Loucy (cell line): ENCODE results near the gene POLR1D.

Experiments
- CTCF ChIP-seq: fragments of 200-600 bp; sonication (generic); conservative IDR thresholded peaks from 2 replicates; pipeline ENCODE4 v1.5.1; 2014; ENCODE audit warnings: mild to moderate bottlenecking, antibody characterized with exemption, low read length
- EZH2phosphoT487 ChIP-seq: fragments of 200-600 bp; IDR thresholded peaks from 2 replicates; pipeline ENCODE4 v1.6.1; 2018; ENCODE audit warnings: antibody characterized with exemption, mild to moderate bottlenecking, moderate library complexity, borderline replicate concordance

DNA sequence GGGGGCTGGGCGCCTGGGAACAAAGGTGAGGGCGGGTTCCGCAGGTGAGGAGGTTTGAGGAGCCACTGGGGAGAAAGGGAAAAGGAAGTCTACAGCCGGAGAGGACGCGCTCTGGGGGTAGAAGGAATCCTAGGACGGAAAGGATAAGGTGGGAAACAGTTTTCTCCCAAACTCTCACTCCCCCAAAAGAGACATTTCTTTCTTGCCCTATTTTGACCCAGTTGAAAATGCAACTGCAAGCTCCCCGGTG lies 651 bp upstream of the POLR1D start:
- TF ChIP-seq CTCF (no peak), EZH2phosphoT487 (no peak)
